GM12874 (cell line): ENCODE data around the gene NSA2.

Source experiments
- CTCF ChIP-seq: IDR thresholded peaks from 2 replicates; pipeline ENCODE4 v1.5.1; 2011; ENCODE audit warnings: low read depth, mild to moderate bottlenecking, control low read depth, low read length, moderate library complexity; ENCODE audit not compliant: insufficient read depth

Gene NSA2

GRCh38 chr5:74786851-74787250 lies 19.8 kb downstream of the NSA2 start:
- no peak for TF ChIP-seq CTCF

- TF ChIP-seq CTCF, result no peak
Observed at GRCh38 chr5:74787424-74787823, 20.4 kb downstream of the NSA2 start.

GRCh38 chr5:74798977-74799911 lies 32.2 kb downstream of the NSA2 start:
- TF ChIP-seq CTCF, result no peak

GRCh38 chr5:74801197-74801596 lies 34.1 kb downstream of the NSA2 start:
- TF ChIP-seq CTCF, result no peak

GRCh38 chr5:74801941-74802340 lies 34.9 kb downstream of the NSA2 start:
- TF ChIP-seq CTCF, result no peak

- no peak for TF ChIP-seq CTCF
Observed at GRCh38 chr5:74810915-74811314, 43.9 kb downstream of the NSA2 start.

- TF ChIP-seq CTCF, result no peak
Observed at GRCh38 chr5:74816875-74817274, 49.8 kb downstream of the NSA2 start.
